NCI-H510A (cell line): ENCODE data around the gene SCYL1.
"Not testable (repeated sequence)": the region's sequence is repeated elsewhere in the genome, so short reads cannot be mapped to it uniquely, and the experiment has no call there.

Experiments
- DNase-seq: peaks from one replicate; lab custom pipeline; 2025; lab: John Stamatoyannopoulos, UW

Gene SCYL1

DNA sequence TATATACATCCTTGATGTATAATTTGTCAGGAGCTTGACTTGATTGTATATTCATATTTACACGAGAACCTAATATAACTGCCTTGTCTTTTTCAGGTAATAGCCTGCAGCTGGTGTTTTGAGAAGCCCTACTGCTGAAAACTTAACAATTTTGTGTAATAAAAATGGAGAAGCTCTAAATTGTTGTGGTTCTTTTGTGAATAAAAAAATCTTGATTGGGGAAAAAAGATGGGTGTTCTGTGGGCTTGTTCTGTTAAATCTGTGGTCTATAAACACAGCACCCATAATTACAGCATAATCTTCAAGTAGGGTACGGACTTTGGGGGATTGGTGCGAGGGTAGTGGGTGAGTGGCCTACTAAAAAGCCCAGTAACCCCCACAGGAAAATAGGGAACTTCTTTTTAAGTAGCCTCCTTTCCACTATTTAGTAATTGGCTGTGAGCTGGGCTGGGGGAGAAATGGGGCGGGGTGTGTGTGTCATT is 18.6 kb upstream of the SCYL1 start:
- DNase-seq = no peak

GRCh38 chr11:65506772-65507505 is 17.9 kb upstream of the SCYL1 start:
- no peak for DNase-seq

DNA sequence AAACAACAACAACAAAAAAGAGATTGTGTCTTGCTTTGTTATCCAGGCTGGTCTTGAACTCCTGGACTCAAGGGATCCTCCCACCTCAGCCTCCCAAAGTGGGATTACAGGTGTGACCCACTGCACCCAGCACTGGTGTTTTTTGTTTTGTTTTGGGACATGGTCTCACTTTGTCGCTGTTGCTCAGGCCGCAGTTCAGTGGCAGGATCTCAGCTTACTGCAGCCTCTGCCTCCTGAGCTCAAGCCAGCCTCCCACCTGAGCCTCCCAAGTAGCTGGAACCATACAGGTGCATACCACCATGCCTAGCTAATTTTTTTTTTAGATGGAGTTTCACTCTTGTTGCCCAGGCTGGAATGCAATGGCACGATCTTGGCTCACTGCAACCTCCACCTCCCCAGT is 12.6 kb upstream of the SCYL1 start:
- DNase-seq = not testable (repeated sequence)

DNA sequence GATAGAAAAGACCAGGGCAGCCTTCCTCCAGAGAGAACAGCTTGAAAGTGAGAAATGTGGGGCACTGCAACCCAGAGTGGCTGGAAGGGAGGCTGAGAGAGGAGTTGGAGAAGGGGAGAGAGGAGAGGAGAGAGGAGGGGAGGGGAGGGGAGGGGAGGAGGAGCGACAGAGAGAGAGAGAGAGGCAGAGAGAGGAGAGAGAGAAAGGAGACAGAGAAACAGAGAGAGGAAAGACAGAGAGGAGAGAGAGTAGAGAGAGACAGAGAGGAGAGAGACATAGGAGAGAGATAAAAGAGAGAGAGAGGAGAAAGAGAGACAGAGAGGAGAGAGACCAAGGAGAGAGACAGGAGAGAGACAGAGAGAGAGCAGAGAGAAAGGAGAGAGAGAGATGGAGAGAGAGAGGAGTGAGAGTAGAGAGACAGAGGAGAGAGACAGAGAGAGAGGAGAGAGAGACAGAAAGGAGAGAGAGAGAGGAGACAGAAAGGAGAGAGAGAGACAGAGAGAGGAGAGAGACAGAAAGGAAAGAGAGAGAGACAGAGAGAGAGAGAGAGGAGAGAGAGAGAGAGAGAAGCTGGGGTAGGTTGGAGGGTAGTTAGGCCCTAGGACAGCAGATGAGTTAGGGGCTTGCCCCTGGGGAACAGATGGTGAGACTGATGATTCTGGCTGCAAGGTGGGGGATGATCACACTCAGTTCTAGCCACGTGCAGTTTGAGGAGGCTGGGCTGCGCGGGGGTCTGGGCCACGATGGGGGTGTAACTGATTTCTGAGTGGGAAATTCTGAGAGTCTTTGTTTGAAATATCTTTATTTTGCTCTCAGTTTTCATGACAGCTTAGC is 8.5 kb upstream of the SCYL1 start:
- DNase-seq = no peak

- not testable (repeated sequence) for DNase-seq
Observed at GRCh38 chr11:65518941-65519549, 5.8 kb upstream of the SCYL1 start.

DNA sequence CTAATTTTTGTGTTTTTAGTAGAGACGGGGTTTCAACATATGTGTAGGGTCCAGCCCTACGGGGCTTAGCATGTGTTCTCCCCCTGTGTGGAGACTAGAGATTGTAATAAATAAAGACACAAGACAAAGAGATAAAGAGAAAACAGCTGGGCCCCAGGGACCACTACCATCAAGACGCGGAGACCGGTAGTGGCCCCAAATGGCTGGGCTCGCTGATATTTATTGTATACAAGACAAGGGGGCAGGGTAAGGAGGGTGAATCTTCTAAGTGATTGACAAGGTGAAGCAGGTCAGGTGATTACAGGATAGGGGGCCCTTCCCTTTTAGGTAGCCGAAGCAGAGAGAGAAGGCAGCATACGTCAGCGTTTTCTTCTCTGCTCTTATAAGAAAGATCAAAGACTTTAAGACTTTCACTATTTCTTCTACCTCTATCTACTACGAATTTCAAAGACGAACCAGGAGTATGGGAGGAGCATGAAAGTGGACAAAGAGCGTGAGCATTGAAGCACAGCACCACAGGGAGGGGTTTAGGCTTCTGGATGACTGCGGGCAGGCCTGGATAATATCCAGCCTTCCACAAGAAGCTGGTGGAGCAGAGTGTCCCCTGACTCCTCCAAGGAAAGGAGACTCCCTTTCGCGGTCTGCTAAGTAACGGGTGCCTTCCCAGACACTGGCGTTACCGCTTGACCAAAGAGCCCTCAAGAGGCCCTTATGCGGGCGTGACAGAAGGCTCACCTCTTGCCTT is 2.9 kb upstream of the SCYL1 start:
- DNase-seq = not testable (repeated sequence)

- DNase-seq = not testable (repeated sequence)
Observed at GRCh38 chr11:65522718-65523630, 1.9 kb upstream of the SCYL1 start.

GRCh38 chr11:65523631-65523968 is 1.3 kb upstream of the SCYL1 start:
- not testable (repeated sequence) for DNase-seq

DNA sequence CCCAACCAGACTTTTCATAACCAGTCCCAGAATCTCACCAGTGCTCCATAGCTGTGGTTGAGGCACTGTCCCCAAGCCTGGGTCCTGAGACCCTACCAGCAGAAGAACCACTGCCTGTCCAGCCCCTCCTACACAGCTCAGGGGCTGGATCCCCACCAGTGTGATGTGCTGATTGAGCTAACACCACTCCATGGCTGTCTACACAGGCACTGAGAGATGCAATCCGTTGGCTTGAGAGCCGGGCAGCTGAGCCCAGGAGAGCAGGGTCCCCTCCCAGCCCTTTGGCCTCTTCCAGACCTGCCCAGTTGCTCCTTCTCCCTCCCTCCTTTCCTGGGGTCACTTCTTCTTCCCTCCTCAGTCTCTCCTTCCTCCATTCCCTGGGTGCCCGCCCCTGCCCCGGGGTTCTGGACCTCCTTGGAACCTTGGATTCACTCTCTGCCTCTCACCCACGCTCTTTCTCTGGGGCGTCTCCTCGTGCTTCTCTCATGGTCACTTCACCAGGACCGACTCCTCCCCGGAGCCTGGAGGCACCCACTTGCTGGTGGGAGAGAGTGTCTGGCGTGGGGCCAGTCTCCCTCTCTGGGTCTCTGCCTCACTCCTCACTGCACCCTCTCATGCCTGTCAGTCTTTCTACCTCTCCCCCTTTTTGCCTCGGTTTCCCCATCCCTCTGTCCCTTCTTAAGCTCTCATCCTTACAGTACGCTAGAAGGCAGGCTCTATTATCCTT is 706 bp upstream of the SCYL1 start:
- DNase-seq = no peak

GRCh38 chr11:65525546-65526480 is 930 bp downstream of the SCYL1 start:
- no peak for DNase-seq

DNA sequence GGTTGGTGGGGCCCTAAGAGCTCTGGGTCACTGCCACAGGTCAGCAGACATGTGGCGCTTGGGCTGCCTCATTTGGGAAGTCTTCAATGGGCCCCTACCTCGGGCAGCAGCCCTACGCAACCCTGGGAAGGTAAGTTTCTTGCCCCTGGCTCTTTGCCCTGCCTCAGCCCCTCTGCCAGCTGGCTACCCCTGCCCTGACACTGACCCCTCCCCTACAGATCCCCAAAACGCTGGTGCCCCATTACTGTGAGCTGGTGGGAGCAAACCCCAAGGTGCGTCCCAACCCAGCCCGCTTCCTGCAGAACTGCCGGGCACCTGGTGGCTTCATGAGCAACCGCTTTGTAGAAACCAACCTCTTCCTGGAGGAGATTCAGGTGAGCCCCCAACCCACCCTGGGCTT is 1.9 kb downstream of the SCYL1 start:
- no peak for DNase-seq

DNA sequence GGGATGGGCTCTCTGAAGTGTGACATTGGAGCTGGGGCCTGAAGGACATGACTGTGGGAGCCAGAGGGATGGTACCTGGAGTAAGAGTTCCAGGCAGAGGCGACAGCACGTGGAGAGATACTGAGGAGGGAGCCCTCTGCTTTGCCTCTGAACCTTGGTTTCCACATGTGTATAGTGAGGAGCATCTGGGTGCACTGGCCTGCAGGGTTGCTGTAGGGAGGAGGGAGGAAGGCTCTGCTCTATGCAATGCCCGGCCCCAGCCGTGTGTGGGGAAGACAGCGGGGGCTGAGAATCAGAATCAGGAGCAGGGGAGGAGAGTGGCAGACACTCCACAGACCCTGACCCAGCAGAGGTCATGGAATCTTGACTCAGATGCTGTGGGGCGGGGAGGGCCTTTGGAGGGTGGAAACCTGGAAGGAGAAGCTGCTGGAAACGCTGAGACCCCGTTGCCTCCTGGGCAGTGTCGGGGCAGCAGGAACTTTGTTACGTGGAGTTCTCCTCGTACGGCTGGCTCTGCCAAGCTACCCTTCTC is 4.0 kb downstream of the SCYL1 start:
- no peak for DNase-seq

GRCh38 chr11:65529475-65530156 is 4.7 kb downstream of the SCYL1 start:
- DNase-seq = no peak

- DNase-seq = no peak
Observed at GRCh38 chr11:65530157-65530496, 5.2 kb downstream of the SCYL1 start.

GRCh38 chr11:65532388-65533064 is 7.6 kb downstream of the SCYL1 start:
- no peak for DNase-seq

DNA sequence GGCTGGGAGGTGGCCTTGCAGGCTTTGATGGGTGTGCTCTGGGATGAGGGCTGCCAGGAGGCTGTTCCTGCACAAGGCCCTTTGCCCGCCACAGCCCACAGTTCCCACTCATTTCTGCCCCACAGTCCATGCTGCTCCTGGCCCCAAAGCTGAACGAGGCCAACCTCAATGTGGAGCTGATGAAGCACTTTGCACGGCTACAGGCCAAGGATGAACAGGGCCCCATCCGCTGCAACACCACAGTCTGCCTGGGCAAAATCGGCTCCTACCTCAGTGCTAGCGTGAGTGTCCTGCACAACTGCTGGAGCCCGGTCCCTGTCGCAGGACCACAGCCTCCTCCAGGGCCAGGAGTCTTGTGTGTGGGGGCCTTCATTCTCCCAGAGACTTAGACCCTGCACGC is 10.2 kb downstream of the SCYL1 start:
- no peak for DNase-seq

DNA sequence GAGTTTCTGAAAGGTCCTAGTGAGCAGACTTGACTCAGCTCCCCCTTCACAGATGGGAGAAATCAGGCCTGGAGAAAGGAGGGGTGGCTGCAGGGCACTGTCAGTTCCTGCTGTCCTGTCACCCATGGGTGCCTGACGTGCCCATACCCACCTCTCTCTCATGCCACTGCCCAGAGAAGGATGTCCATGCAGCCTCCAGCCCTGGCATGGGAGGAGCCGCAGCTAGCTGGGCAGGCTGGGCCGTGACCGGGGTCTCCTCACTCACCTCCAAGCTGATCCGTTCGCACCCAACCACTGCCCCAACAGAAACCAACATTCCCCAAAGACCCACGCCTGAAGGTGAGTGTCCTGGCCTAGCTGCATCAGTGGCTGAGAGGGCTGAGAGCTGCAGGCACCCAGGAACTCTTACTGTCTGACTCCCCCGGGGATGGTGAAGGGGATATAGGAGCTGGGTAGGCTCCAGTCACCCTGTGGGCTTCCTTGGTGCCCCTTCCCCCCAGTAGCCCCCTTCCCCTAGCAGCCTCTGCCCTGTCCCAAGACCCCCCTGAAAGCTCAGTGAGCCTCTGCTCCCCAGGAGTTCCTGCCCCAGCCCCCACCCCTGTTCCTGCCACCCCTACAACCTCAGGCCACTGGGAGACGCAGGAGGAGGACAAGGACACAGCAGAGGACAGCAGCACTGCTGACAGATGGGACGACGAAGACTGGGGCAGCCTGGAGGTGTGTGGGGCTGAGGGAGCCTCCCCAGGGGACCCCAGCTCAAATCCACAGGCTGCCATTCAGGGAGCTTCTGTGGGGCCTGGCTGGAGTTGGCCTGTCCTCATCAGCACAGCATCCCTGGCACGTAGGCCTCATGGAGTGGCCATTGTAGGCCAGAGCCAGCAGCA is 11.8 kb downstream of the SCYL1 start:
- no peak for DNase-seq
